ENCODE results near the gene CSNK1D.

The CSNK1D gene

DNA sequence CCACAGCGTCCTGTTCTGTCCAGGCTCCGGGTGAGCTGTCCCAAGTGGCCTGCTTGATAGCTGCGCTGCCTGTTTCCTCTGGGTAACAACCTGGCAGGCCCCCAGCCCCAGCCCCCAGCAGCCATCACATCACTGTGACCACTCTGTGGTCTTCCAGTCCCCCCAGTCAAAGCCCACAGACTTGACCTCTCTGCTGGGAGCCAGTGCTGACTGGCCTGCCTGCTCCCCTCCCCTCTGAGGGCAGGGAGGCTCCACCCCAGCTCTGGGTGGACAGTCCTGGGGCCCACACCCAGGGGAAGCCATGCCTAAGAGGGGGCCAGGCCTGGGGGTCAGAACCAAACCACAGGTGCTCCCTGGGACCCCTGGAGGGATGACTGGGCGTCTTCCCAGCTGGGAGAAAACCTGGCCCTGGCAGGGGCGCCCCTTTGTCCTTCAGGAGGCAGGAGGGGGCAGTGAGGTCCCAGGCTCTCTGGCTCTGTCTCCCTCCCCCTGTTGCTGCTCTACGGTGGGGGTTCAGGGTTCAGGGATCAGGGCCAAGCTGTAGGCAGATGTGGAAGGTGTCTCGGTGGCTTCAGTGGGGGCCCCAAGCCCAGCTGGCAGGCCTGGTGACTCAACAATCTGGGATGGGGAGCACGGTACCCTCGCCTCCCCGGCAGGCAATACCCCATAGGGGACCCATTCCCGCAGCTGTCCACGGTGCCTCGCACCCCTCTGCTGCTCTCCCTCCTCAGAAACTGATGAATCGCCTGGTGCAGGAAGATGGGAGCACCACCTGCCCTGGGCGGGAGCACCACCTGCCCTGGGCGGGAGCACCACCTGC is 46.5 kb downstream of the CSNK1D start:
- no peak for DNase-seq

DNA sequence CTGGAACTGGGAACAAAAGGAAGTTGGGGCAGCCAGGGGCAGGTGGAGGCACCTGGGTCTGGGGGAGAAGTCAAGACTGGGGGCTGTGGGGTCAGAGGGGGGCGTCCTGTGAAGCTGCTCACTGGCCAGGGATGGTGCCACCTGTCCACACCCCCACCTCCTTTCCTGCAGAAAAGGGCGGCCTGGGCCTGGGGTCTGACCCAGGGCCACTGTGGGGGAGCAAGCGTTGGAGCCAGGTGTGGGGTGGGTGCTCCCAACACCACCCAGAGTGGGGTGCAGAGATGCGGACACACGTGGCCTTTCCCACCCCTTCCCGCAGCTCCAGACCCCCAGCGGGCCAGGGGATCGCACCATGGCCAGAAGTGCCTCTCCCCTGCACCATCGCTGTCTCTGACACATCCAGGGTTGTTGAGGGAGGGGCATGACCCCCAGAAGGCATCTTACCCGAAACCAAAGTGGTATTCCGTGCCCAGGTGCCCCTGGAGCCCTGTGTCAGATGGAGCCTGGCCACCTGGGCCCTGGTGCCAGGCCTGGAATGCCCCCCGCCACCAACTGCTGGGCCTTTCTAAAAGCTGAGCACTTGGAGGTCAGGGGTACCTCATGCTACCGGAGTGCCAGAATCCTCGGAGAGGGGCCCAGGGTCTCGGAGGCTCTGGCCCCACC is 47.2 kb downstream of the CSNK1D start:
- no peak for DNase-seq

DNA sequence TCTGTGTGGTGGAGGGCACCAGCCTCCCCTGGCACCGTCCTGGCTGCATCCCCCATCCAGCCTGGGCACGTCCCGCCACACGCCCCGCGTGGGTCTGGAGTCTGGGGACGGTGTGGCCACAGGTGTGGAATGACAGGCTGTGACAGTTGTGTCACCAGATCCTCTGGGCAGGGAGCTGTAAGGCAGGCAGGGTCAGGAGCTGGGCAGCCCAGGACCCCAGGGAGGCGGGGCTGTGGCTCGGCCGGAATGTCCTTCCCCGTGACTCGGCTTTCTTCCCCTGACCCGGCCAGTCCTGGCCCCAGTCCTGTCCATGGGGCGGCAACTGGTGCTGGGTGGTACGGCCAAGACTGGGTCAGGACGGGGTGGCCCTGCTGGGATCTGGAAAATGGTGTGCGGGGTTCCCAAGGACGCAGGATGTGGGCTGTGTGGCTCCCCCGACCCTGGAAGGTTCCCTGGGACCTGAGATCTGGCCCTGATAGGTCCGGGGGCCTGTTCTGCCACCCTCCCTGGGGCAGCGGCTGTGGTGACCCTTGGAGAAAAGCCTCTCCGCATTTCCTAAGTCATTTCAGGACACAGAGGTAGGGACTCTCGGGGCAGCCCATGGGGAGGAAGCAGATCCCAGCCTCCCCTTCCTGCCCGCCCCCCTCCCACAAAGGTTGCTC is 48.0 kb downstream of the CSNK1D start:
- DNase-seq: no peak

DNA sequence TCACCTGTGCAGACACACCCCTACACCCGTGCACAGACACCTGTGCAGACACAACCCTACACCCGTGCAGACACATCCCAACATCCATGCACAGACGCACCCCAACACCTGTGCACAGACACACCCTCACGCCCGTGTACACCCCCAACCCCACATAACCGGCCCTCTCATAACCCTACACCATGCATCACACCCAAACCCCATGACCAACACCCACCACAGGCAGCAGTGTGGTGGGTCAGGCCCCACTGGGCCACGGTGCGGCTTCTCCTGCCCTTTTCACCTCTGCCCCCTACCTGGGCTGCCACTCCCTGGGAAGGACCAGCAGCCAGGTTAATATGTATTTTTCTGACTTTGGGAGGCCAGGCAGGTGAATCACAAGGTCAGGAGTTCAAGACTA is 48.8 kb downstream of the CSNK1D start:
- no peak for DNase-seq

DNA sequence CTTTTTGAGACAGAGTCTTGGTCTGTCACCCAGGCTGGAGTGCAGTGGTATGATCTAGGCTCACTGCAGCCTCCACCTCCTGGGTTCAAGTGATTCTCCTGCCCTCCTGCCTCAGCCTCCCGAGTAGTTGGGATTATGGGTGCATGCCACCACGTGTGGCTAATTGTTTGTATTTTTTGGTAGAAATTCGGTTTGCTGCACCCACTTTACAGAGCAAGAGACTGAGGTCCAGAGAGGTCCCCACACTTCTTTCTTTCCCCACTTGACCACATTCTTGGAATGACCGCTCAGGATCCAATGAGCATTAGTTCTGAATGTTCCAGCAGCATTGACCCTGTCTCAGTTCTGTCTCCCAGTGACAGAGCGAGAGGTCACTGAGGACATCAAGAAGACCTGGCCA is 50.0 kb downstream of the CSNK1D start:
- no peak for DNase-seq

DNA sequence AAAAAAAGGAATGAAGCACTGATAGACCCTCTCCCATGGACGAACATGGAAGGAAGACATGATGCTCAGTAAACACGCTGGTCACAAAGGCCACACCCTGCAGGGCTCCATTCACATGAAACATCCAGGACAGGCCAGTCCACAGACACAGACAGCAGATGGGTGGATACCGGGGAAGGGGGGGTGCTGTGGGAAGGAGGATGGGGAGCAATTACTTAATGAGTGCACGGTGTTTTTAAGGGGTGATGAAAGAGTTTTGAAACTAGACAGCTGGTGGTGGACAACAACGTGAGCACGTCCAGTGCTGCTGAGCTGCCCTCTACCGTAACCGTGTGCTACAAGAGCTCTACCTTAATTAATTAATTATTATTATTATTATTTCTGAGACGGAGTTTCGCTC is 50.7 kb downstream of the CSNK1D start:
- DNase-seq: no peak

DNA sequence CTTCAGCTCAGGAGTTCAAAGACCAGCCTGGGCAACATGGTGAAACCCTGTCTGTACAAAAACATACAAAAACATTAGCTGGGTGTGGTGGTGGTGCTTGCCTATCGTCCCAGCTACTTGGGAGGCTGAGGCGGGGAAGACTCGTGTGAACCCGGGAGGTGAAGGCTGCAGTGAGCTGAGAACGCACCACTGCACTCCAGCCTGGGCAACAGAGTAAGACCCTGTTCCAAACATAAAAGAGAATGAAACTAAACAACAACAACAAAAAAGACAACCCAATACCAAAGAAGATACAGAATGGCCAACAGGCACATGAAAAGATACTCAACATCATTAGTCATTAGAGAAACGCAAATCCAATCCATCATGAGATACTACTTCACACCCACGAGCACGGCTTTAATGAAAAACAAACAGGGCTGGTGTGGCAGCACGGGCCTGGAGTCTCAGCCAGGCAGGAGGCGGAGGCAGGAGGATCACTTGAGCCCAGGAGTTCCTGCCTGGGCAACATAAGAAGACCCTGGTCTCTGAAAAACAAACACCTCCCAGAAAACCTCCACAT is 52.1 kb downstream of the CSNK1D start:
- no peak for DNase-seq

DNA sequence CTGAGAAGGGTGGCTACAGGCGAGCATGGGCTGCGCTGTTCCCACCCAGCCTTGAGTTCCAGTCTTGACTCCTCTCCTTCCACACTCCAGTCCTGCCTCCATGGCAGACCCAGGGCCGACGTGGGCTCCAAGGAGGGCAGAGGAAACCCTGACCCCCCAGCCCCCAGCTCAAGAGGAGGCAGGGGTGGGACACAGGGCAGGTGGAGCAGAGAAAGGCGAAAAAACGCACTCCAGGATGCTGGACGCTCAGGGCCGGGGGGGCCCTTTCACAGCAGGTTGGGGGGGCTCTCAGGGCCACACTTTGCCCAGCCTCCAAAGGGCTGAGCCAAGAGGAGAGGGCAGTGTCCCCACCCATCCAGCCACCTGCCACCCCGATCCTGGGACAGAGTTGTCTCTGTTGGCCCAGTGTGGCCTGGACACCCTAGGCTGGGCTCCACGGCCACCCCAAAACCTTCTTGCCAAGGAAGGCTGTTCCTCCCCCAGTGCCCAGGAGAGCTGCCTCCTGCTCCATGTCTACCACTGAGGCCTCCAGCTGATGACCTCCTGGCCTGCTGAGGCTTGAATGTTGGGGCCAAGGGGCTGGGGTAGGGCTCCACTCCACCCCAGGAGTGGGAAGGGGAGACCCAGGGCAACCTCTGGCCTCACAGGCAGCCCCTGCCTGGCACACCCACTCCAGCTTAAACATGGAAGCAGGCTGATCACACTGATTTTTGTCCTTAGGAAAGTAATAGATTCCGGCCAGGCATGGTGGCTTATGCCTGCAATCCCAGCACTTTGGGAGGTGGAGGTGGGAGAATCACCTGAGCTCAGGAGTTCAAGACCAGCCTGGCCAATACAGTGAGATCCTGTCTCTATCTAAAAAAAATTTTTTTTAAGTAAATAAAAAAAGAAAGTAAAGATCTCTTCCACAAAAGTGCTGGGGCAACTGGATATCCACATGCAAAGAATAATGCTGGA is 53.5 kb downstream of the CSNK1D start:
- no peak for DNase-seq

DNA sequence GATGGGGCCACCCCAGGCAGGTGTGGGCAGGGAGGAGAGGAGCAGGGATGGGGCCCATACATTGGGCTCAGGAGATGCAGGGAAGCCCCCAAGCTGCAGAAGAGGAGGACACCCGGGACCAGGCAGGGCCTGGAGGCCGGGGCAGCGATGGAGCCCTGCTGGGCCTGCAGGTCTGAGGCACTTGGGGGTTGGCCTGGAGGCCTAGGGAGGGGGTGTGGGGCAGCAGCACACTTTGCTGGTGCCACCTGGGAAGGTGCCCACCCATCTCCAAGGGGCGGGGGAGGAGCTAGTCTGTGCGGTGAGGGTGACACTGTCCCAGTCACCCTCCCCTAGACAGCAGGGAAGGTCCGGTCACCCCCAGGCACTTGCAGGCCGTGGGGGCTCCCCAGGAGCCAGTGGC is 54.4 kb downstream of the CSNK1D start:
- DNase-seq: no peak

DNA sequence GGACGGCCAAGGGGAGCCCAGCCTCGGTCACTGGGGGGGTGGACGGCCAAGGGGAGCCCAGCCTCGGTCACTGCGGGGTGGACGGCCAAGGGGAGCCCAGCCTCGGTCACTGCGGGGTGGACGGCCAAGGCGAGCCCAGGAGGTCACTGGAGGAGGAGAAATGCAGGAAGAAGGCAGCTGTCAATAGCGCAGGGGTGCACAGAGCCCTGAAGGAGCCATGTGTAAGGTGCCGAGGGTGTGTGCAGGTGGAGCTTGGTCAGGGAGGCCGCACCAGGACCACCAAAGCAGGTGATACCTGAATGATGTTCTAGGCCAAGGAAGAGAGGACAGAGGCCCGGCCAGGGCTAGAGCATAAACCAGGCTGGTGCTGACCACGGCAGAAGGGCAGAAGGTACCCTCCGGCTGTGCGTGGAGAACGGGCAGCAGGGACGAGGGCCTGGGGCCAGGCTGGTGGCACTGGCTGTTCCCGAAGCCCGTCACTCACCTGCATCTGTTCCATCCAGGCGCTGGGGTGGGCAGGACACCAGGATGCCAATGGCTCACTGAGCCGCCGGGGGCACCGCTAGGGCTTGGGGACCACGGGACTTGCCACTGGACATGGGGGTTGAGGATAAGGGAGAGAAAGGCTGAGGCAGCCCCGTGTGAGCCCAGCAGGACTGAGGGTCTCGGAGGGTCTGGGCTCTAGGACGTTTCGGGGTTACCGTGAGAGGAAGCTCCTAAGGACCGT is 55.0 kb downstream of the CSNK1D start:
- DNase-seq: no peak

DNA sequence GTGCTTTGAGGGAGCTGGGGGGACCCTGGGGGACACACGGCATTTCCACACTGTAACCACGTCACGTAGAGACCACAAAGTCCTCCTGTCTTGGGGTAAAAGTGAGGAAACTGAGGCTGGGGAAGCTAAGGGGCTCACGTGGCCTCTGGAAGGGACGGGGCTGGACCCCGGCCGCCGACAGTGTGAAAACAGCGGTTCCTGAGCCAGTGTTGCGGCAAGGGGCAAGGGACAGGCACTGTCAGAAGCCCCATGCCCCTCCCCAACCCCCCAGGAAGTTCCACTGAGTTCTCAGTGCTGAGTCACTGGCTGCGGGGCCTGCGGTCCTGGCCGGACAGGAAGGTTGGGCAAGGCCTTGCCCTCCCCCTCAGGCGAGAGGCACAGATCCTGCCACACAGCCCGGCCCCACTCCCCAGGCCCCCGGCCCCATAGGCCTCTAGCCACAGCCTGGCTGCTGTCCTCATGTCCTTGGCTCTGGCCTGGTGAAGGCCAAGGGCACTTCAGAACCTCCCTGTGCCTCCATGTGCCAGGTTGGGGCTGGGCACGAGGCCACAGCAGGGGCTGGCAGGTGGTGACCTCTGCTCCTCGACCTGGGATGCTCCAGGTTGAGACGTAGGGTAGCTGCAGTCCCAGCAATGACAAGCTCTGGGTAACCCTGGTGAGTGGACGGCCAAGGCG is 55.8 kb downstream of the CSNK1D start:
- DNase-seq: no peak

DNA sequence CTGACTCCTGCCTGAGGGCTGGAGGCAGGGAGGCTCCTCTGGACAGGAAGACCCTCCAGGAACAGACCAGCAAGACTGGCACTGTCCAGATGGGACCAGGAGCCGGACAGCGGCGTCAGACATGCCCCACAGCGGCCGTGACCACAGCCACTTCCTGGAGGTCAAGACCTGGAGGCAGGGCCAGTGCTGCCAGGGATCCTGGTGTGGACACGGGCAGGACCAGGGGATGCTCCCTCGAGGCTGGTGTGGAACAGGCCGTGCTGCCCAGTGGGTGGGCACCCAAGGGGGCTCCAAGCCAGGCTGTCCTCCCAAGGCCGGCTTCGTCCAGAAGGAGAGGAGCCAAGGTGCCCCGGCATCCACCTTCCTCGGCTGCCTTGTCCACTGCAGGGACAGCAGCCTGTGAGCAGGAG is 56.4 kb downstream of the CSNK1D start:
- no peak for DNase-seq

DNA sequence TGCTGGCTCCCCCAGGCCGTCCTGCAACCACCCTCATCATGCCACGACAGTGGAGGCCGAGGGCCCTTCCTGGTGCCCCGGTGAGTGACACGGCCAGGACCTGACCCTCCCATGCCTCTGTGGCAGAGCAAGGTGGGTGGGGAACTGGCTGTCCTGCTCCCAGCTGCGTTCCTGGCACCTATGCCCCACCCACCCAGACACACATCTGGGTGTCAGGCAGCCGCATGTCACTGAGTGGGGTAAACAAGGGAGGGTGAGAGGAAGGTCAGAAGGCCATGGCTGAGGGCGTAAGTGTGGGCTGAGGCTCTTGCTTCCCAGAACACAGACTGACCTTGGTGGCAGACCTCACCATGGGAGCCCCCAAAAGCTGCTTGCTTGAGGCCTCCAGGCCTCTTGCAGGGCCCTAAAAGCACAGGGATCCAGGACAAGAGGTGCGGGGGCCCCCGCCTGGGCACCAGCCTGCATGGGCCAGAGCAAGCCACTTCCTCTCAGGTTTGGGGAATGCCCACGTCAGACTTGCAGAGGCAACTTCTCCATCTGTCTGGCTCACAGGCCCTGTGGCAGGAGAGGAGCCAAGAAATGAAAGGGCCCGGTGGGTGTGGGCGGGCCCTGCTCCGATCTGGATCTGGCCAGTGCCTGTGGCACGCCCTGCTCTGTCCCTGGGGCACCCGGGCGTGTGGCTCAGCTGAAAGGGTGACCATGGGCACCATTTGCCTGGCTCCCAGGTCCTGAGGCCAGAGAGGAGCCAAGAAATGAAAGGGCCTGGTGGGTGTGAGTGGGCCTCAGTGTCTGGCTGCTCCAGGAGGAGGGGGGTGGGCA is 57.0 kb downstream of the CSNK1D start:
- DNase-seq: no peak

DNA sequence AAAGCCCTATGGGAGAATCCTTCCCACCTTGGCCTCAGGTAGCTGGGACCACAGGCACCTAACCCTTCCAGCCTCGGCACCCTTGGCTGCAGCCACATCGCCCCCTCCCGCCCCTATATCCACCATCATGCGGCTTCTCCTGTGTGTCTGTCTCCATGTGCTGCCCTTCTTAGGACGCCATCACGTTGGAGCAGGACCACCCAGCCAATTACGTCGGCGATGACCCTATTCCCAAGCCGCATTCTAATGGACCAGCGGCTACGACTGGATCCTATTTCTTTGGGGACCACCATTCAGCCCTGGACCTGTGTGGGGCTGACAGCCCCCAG is 57.6 kb downstream of the CSNK1D start:
- DNase-seq: no peak

DNA sequence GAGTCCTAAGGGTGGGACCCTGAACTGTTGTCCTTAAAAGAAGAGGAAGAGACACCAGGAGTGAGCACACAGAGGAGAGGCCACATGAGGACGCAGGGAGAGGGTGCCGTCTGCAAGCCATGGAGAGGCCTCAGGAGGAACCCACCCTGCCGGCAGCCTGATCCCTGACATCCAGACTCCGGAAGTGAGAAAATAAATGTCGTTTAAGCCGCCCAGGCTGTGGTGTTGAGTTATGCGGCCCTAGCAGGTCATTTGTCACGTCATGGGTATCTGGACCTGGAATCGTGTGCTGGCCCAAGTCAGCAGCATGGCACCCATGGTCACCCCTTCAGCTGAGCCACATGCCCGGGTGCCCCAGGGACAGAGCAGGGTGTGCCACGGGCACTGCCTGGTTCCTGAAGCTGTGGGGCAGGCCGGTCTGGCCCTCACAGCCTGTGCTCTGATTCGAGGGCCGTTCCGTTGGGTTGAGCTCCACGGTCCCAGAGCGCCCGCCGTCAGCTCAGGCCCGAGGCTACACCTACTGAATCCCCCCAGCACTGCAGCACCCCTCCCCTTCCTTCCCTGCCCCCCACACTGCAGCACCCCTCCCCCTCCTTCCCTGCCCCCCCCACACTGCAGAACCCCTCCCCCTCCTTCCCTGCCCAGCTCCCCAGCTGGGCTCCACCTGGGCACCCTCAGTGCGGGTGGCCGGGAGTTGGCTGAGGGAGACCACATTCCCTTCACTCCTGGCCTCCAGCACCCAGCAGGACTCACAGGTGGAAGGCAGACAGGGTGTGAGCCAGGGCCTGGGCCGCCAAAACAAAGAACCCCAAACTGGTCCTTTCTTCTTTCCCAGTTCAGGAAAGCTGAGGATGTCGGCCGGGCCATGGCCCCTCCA is 58.2 kb downstream of the CSNK1D start:
- DNase-seq: no peak

DNA sequence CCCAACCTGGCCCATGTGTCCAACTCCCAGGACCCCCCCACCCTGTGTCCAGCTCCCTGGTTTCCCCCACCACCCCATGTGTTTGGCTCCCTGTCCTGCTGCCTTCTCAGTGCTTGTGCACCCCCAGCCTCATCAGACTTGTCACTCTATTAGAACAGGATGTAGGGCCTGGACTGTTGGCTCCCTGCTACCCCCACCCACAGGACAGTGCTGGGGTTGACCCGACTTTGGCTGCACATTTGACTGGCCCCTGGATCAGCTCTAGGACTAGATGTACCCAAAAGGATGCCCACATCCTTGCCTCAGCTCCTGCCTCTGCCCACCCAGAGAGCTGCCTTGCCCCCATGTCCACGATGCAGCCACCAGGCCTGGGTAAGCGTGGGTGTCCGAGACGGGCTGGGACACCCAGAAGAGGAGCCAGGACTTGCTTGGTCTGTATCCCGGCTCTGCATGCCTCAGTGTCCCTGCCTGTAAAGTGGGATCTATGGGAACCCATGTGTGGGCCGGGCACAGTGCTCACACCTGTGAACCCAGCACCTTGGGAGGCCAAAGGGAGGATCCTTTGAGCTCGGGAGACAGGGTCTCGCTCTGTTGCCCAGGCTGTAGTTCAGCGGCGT is 59.4 kb downstream of the CSNK1D start:
- DNase-seq: no peak

DNA sequence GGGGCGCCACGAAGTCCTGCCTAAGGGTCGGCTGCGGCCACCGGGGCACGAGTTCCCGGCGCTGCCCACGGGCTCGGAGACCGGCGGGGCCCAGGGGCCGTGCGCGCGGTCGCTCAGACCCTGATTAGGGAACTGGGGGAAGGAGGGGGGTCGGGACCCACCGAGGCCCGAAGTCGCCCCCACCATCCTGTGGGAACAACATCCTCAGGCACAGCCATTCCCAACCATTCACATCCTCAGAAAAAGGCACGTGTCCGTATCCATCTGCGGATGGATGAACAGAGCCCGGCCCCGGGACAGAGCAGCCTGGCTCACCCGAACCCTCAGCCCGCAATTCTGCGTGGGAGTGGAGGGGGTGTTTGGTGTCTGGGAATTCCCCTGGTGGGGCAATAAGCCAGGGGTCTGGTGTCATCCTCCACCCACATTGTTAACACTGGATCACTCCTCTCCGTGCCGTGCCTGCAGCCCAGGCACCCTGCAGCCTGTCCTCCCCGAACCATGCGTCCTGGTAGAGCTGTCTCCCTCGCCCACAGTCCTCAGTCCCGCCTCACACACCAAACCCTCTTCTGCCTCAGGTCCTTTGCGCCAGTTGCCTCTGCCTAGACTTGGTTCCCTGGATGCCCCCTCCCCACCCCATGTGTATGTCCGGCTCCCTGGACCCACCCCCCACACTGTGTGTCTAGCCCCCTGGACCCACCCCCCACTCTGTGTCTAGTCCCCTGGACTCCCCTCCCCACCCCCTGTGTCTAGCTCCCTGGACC is 60.1 kb downstream of the CSNK1D start:
- DNase-seq: no peak

All from activated CD4-positive, CD25-positive, alpha-beta regulatory T cell (primary cell).